Measurements from ENCODE around the gene THUMPD3.

DNA sequence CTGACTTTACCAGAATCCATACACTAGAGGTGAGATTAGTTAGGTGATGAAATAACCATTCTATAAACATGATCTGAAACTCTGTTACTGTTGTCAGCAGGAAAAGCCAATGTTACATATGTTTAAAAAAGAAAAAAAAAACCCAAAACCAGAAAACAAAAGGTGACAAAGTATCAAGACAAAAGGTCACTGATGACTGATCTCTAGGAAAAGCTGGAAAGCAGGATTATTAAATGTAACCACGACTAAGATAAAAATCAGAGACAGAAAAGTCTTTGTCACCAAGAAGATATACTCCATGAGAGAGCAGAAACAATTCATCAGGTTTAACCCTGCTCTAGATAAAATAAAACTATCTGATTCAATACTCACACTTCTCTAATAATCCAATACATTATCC, 29.2 kb downstream of the THUMPD3 start:
- TF ChIP-seq, protein P1, sequence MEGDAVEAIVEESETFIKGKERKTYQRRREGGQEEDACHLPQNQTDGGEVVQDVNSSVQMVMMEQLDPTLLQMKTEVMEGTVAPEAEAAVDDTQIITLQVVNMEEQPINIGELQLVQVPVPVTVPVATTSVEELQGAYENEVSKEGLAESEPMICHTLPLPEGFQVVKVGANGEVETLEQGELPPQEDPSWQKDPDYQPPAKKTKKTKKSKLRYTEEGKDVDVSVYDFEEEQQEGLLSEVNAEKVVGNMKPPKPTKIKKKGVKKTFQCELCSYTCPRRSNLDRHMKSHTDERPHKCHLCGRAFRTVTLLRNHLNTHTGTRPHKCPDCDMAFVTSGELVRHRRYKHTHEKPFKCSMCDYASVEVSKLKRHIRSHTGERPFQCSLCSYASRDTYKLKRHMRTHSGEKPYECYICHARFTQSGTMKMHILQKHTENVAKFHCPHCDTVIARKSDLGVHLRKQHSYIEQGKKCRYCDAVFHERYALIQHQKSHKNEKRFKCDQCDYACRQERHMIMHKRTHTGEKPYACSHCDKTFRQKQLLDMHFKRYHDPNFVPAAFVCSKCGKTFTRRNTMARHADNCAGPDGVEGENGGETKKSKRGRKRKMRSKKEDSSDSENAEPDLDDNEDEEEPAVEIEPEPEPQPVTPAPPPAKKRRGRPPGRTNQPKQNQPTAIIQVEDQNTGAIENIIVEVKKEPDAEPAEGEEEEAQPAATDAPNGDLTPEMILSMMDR (IDR thresholded peaks at IDR 0.05 in 4 of 5, conservative IDR thresholded peaks at IDR 0.05 in 1 of 5) = no peak
- no peak for TF ChIP-seq POLR2A (IDR thresholded peaks at IDR 0.05)
